ENCODE measurements around the gene CPHXL. TPM values are rescaled to one million over a fixed set of nuclear protein-coding genes. Genes with fewer than 3 reads are reported as not detected.

CPHXL gene
- not detected in 5 replicates for total RNA-seq (2022; extraction: Qiagen RNA extraction; ENCODE audit: low read depth)

GRCh38 chr16:75726390-75726789 lies at the start of gene CPHXL:
Gene CPHXL (minus strand): TSS chr16:75726490. CDS start chr16:75726442, 48 bp downstream.

GRCh38 chr16:75701361-75701760 lies 24.9 kb downstream of the CPHXL start, which contains the start of gene DUXB:
Gene DUXB (minus strand): TSS chr16:75701461. CDS start chr16:75701418, 43 bp downstream.

GRCh38 chr16:75676909-75677308 lies 49.4 kb downstream of the CPHXL start, which contains the start of gene CPHXL2:
Gene CPHXL2 (minus strand): TSS chr16:75677009. CDS start chr16:75676999, 10 bp downstream.

Other genes starting within 250 kb of the CPHXL start
- 0.07 to 0.16 TPM (median 0.12 TPM) in 5 replicates for gene CHST6, start 231.0 kb downstream of the CPHXL start, total RNA-seq (2022; extraction: Qiagen RNA extraction; ENCODE audit: low read depth)
- 0.07 to 0.10 TPM (median 0.08 TPM) in 3 of 5 replicates, not detected in the others for gene CHST5, start 190.4 kb downstream of the CPHXL start, total RNA-seq (2022; extraction: Qiagen RNA extraction; ENCODE audit: low read depth)
- gene TMEM231, start 170.2 kb downstream of the CPHXL start, total RNA-seq (2022; extraction: Qiagen RNA extraction; ENCODE audit: low read depth) = 8.5 to 9.8 TPM (median 9.6 TPM) in 5 replicates
- 77.2 to 101 TPM (median 90.6 TPM) in 5 replicates for gene GABARAPL2, start 160.1 kb downstream of the CPHXL start, total RNA-seq (2022; extraction: Qiagen RNA extraction; ENCODE audit: low read depth)
- 34.0 to 46.1 TPM (median 43.2 TPM) in 5 replicates for gene ADAT1, start 103.2 kb downstream of the CPHXL start, total RNA-seq (2022; extraction: Qiagen RNA extraction; ENCODE audit: low read depth)
- 173 to 184 TPM (median 178 TPM) in 5 replicates for gene KARS1, start 78.8 kb downstream of the CPHXL start, total RNA-seq (2022; extraction: Qiagen RNA extraction; ENCODE audit: low read depth)
- 39.3 to 47.8 TPM (median 45.2 TPM) in 5 replicates for gene TERF2IP, start 78.7 kb downstream of the CPHXL start, total RNA-seq (2022; extraction: Qiagen RNA extraction; ENCODE audit: low read depth)
- gene CPHXL2, start 49.5 kb downstream of the CPHXL start, total RNA-seq (2022; extraction: Qiagen RNA extraction; ENCODE audit: low read depth) = not detected in 5 replicates
- gene DUXB, start 25.0 kb downstream of the CPHXL start, total RNA-seq (2022; extraction: Qiagen RNA extraction; ENCODE audit: low read depth) = not detected in 5 replicates